ENCODE results near the gene PPP1R13B.

PPP1R13B gene

DNA sequence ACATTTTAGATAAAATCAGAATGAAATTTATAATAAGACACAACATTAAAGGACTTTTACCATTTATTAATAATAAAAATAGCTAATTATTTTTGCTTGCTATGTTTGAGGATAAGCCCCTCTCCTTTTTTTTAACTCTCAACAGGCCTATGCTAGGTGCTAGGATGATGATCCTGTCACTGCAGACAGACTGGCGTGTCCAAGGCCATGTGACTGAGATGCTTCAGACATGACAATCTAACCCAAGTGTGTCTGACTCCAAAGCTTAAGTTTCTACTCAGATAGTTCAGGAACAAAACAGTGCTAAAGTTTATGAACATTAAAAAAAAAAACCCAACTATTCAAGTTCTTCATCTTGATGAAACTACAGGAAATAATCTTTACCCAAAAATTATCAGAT lies 29.8 kb downstream of the PPP1R13B start:
- no peak overlapping the region for H3K4me3 ChIP-seq (ENCODE audit: low read depth, low read length, poor library complexity, severe bottlenecking)
- no peaks in the 10 kb centered on the region for H3K36me3 ChIP-seq (ENCODE audit: insufficient read depth, low read length)
- no peaks in the 10 kb centered on the region for H3K9me3 ChIP-seq (ENCODE audit: low read length)
- H3K79me2 ChIP-seq (ENCODE audit: insufficient read depth, low read length): 0 out of 2 replicates have a peak, but pooled peaks cover 2% of the 10 kb centered on the region
- no peak overlapping the region for H2AFZ ChIP-seq (ENCODE audit: low read length)
- H3K9ac ChIP-seq (ENCODE audit: low read length): no peak overlapping the region
- TF ChIP-seq, protein P1, sequence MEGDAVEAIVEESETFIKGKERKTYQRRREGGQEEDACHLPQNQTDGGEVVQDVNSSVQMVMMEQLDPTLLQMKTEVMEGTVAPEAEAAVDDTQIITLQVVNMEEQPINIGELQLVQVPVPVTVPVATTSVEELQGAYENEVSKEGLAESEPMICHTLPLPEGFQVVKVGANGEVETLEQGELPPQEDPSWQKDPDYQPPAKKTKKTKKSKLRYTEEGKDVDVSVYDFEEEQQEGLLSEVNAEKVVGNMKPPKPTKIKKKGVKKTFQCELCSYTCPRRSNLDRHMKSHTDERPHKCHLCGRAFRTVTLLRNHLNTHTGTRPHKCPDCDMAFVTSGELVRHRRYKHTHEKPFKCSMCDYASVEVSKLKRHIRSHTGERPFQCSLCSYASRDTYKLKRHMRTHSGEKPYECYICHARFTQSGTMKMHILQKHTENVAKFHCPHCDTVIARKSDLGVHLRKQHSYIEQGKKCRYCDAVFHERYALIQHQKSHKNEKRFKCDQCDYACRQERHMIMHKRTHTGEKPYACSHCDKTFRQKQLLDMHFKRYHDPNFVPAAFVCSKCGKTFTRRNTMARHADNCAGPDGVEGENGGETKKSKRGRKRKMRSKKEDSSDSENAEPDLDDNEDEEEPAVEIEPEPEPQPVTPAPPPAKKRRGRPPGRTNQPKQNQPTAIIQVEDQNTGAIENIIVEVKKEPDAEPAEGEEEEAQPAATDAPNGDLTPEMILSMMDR (IDR thresholded peaks at IDR 0.05; ENCODE audit: low read length): no peak
- no peak for TF ChIP-seq EZH2 (IDR thresholded peaks at IDR 0.05; ENCODE audit: borderline replicate concordance, low read length)
- no peak overlapping the region for H3K4me2 ChIP-seq (ENCODE audit: low read length)
- no peak overlapping the region for H3K27ac ChIP-seq (ENCODE audit: low read depth, low read length, poor library complexity, severe bottlenecking)
- peaks cover 31% of the 10 kb centered on the region for H3K4me1 ChIP-seq (ENCODE audit: insufficient read depth, low read length, severe bottlenecking)
- no peaks in the 10 kb centered on the region for H3K9me2 ChIP-seq (ENCODE audit: low read depth, low read length)
- H3K27me3 ChIP-seq (ENCODE audit: insufficient read depth, low read length): no peaks in the 10 kb centered on the region
- H3F3A ChIP-seq (ENCODE audit: insufficient read depth, low read length): no peaks in the 10 kb centered on the region
- no peaks in the 10 kb centered on the region for H4K20me1 ChIP-seq (ENCODE audit: insufficient read depth, low read length)

DNA sequence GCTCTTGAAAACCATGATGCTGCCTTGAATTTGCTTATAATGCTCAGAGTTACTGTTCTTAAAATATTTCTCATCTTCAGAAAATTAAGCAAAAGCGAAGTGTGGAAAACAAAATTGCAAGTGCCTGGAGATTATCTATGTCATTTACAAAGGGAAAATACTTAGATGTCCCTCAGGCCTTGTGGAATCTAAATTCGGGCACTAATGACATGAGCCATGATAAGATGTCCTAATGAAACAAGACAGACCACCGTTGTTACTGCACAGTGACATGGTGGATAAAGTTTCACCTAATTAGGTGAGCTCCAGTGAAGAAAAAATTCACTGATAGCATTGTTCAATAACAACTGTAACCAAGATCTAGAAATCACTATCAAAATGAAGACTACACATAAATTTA lies 30.4 kb downstream of the PPP1R13B start:
- H3K36me3 ChIP-seq (ENCODE audit: insufficient read depth, low read length): no peaks in the 10 kb centered on the region
- no peaks in the 10 kb centered on the region for H3K9me2 ChIP-seq (ENCODE audit: low read depth, low read length)
- H3K9me3 ChIP-seq (ENCODE audit: low read length): no peaks in the 10 kb centered on the region
- 0 out of 2 replicates have a peak, but pooled peaks cover 2% of the 10 kb centered on the region for H3K79me2 ChIP-seq (ENCODE audit: insufficient read depth, low read length)
- no peak overlapping the region for H3K4me3 ChIP-seq (ENCODE audit: low read depth, low read length, poor library complexity, severe bottlenecking)
- no peak overlapping the region for H3K27ac ChIP-seq (ENCODE audit: low read depth, low read length, poor library complexity, severe bottlenecking)
- H3K4me1 ChIP-seq (ENCODE audit: insufficient read depth, low read length, severe bottlenecking): peaks cover 31% of the 10 kb centered on the region
- no peak for TF ChIP-seq EZH2 (IDR thresholded peaks at IDR 0.05; ENCODE audit: borderline replicate concordance, low read length)
- no peak overlapping the region for H3K9ac ChIP-seq (ENCODE audit: low read length)
- H3K27me3 ChIP-seq (ENCODE audit: insufficient read depth, low read length): no peaks in the 10 kb centered on the region
- H3K4me2 ChIP-seq (ENCODE audit: low read length): no peak overlapping the region
- H2AFZ ChIP-seq (ENCODE audit: low read length): no peak overlapping the region
- no peaks in the 10 kb centered on the region for H3F3A ChIP-seq (ENCODE audit: insufficient read depth, low read length)
- no peaks in the 10 kb centered on the region for H4K20me1 ChIP-seq (ENCODE audit: insufficient read depth, low read length)

DNA sequence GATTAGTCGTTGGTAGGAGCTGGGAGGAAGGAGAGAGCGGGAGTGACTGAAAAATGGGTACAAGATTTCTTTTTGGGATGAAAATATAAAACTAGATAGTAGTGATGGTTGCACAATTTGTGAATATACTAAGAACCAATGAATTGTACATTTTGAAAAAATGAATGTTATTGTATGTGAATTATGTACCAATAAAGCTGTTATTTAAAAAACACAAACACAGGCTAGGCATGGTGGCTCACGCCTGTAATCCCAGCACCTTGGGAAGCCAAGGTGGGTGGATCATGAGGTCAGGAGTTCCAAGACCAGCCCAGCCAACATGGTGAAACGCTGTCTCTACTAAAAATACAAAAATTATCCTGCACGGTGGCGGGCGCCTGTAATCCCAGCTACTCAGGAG lies 32.1 kb downstream of the PPP1R13B start:
- no peak overlapping the region for H3K4me3 ChIP-seq (ENCODE audit: low read depth, low read length, poor library complexity, severe bottlenecking)
- H3K79me2 ChIP-seq (ENCODE audit: insufficient read depth, low read length): no peaks in the 10 kb centered on the region
- H3K27me3 ChIP-seq (ENCODE audit: insufficient read depth, low read length): no peaks in the 10 kb centered on the region
- H3K9ac ChIP-seq (ENCODE audit: low read length): no peak overlapping the region
- TF ChIP-seq EZH2 (IDR thresholded peaks at IDR 0.05; ENCODE audit: borderline replicate concordance, low read length): no peak
- TF ChIP-seq, protein P1 (IDR thresholded peaks at IDR 0.05; ENCODE audit: low read length): no peak
- H2AFZ ChIP-seq (ENCODE audit: low read length): no peak overlapping the region
- H3F3A ChIP-seq (ENCODE audit: insufficient read depth, low read length): no peaks in the 10 kb centered on the region
- no peak overlapping the region for H3K27ac ChIP-seq (ENCODE audit: low read depth, low read length, poor library complexity, severe bottlenecking)
- no peaks in the 10 kb centered on the region for H3K9me3 ChIP-seq (ENCODE audit: low read length)
- no peaks in the 10 kb centered on the region for H3K36me3 ChIP-seq (ENCODE audit: insufficient read depth, low read length)
- peaks cover 20% of the 10 kb centered on the region for H3K4me1 ChIP-seq (ENCODE audit: insufficient read depth, low read length, severe bottlenecking)
- no peak overlapping the region for H3K4me2 ChIP-seq (ENCODE audit: low read length)
- no peaks in the 10 kb centered on the region for H3K9me2 ChIP-seq (ENCODE audit: low read depth, low read length)
- no peaks in the 10 kb centered on the region for H4K20me1 ChIP-seq (ENCODE audit: insufficient read depth, low read length)

DNA sequence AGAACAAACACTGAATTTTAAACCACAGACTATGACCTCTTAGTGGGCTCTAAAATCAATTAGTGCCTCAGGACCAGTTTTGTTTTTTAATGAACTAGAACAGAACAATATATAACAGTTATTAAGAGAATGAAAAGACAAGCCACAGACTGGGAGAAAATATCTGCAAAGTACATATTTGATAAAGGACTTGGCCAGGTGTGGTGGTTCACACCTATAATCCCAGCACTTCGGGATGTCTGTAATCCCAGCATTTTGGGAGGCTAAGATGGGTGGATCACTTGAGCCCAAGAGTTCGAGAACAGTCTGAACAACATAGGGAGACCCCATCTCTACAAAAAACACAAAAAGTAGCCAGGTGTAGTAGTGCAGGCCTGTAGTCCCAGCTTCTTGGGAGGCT lies 36.2 kb downstream of the PPP1R13B start:
- Histone ChIP-seq H4K20me1 (ENCODE audit: insufficient read depth, low read length) (no peaks in the 10 kb centered on the region), H3F3A (ENCODE audit: insufficient read depth, low read length) (no peaks in the 10 kb centered on the region), H3K36me3 (ENCODE audit: insufficient read depth, low read length) (no peaks in the 10 kb centered on the region), H3K9ac (ENCODE audit: low read length) (no peak overlapping the region), H3K27me3 (ENCODE audit: insufficient read depth, low read length) (no peaks in the 10 kb centered on the region), H2AFZ (ENCODE audit: low read length) (no peak overlapping the region), H3K9me2 (ENCODE audit: low read depth, low read length) (no peaks in the 10 kb centered on the region), H3K4me3 (ENCODE audit: low read depth, low read length, poor library complexity, severe bottlenecking) (no peak overlapping the region), H3K4me2 (ENCODE audit: low read length) (no peak overlapping the region), H3K79me2 (ENCODE audit: insufficient read depth, low read length) (no peaks in the 10 kb centered on the region), H3K9me3 (ENCODE audit: low read length) (no peaks in the 10 kb centered on the region), H3K4me1 (ENCODE audit: insufficient read depth, low read length, severe bottlenecking) (peaks cover 11% of the 10 kb centered on the region), H3K27ac (ENCODE audit: low read depth, low read length, poor library complexity, severe bottlenecking) (no peak overlapping the region)
- TF ChIP-seq, protein P1 (IDR thresholded peaks at IDR 0.05; ENCODE audit: low read length): no peak
- TF ChIP-seq EZH2 (IDR thresholded peaks at IDR 0.05; ENCODE audit: borderline replicate concordance, low read length): no peak
